Neural progenitor cell (in vitro differentiated cells): ENCODE measurements around the gene FES.

Source experiments
- CTCF ChIP-seq: fragments of 200-600 bp; sonication (generic); IDR thresholded peaks from 2 replicates; pipeline ENCODE4 v1.5.1; 2017; ENCODE audit warnings: antibody characterized with exemption, mild to moderate bottlenecking
- EZH2 ChIP-seq: fragments of 200-600 bp; sonication (generic); IDR thresholded peaks from 2 replicates; pipeline ENCODE4 v1.6.1; 2017; ENCODE audit warnings: antibody characterized with exemption, mild to moderate bottlenecking, moderate library complexity
- EZH2phosphoT487 ChIP-seq: fragments of 200-600 bp; sonication (generic); IDR thresholded peaks from 2 replicates; pipeline ENCODE4 v1.6.1; 2017; ENCODE audit warnings: antibody characterized with exemption

GRCh38 chr15:90907838-90908507, 23.7 kb downstream of the FES start:
- TF ChIP-seq CTCF (no peak), EZH2phosphoT487 (no peak), EZH2 (no peak)
